GM12872 (cell line): ENCODE results near the gene PHACTR2.

Experiments used
- CTCF ChIP-seq: IDR thresholded peaks from 3 replicates; pipeline ENCODE4 v1.5.1; 2011; ENCODE audit warnings: low read depth, mild to moderate bottlenecking, low read length, moderate library complexity; ENCODE audit not compliant: insufficient read depth

PHACTR2 gene

GRCh38 chr6:143647732-143648131 lies 30.0 kb upstream of the PHACTR2 start:
- TF ChIP-seq CTCF, result no peak

DNA sequence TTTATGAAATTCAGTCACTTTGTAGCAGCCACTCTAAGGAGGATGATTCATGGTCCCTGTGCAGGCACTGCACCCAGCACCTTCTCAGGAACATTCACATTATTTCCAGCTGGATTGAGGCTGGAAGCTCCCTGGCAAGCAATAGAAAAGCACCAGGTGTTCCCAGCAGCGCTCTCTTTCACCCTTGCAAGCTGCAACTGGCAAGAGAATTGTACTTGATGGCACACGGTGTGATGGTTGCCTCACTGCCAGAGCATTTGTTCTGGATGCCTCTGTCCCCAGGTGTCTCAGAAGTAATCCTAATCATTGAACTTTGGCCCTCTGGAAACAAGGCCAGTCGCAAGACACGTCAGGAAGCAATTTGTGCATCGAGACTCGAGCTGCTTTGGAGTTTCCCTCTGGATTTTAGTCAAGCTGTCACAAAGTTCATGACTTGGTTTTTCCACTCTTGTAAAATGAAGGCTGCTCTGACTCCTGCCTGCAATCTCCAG lies 24.9 kb upstream of the PHACTR2 start:
- no peak for TF ChIP-seq CTCF

GRCh38 chr6:143655541-143655940 lies 22.2 kb upstream of the PHACTR2 start:
- TF ChIP-seq CTCF, result no peak

DNA sequence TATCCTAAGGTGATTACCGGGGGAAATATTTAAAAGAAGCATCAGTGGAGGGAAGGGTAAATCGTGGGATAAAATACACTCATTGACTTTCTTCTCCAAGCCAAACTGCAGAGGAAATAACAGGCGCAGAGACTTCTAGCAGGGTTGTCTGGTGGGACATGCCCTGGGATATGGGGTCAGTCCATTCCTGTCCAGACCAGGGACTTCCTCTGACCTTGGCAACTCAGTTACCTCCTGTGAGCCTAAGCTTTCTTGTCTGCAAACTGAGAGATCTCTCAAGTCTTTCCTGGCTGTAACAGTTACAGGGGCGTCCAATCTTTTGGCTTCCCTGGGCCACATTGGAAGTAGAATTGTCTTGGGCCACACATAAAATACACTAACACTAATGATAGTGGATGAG lies 21.7 kb upstream of the PHACTR2 start:
- no peak for TF ChIP-seq CTCF

- no peak for TF ChIP-seq CTCF
These were observed 20.0 kb upstream of the PHACTR2 start for GRCh38 chr6:143657809-143658208.

- TF ChIP-seq CTCF, result no peak
These were observed 13.6 kb upstream of the PHACTR2 start for GRCh38 chr6:143664171-143664570.

DNA sequence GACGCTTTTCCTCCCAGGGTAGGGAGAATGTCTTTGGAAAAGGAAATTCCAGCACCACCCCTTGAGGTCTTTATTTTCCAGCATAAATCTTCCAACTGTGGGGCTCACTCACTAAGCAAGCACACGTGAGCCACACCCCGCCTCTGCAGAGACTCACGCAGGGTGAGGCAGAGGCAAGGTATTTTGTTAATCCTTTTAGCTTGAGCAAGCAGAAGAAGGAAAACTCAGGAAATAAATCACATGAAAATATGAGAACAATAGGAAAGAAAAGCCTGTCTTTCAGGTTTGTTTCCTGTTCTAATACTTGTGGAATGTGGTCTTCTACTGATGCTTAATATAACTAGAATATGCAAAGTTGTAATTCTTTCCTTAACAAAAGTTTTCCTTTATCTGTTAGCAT lies 4.1 kb upstream of the PHACTR2 start:
- no peak for TF ChIP-seq CTCF
